ENCODE measurements around the gene PRELID2.
"Not testable (repeated sequence)": the region's sequence is repeated elsewhere in the genome, so short reads cannot be mapped to it uniquely, and the experiment has no call there.

The PRELID2 gene

GRCh38 chr5:145738227-145738626, 96.9 kb downstream of the PRELID2 start:
- no peak for DNase-seq

DNA sequence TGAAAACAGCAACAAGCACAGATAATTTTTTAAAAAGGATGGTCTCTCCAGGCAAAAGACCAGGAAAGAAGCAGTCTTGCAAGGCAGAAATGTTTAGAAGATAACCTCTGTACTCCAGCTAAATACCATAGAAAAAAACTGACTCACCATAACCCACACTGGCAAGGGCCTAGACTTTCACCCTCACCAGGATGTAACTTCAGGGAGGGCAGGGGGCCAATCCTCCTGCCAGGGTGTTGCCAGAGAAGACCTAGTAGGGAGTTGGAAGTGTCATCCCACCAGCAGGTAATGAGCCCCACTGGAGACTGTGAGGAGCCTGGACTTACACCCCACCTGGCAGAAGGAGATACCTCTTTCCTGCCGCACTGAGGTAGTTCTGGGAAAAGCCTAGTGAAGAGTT, 97.6 kb downstream of the PRELID2 start:
- no peak for DNase-seq

DNA sequence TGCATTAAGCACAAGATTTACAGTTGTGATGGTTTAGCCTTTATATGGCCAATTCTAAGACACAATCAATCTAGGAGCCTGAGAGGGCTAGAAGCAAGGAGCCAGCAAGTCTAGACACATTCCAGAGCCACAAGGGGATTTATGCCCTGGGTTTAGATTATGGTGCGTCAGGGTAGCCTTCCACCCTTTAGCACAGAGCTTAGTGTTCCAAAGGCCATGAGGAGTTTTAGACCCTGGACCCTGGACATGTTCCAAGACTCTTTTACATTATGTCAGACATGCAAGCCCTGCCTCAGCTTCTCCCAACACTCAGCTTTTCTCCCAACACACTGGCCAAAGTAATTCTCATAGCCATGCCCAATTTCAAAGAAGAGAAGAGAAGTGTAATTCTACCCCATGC, 105.2 kb downstream of the PRELID2 start:
- not testable (repeated sequence) for DNase-seq

- no peak for DNase-seq
Measured at GRCh38 chr5:145723516-145723915, 111.6 kb downstream of the PRELID2 start.

DNA sequence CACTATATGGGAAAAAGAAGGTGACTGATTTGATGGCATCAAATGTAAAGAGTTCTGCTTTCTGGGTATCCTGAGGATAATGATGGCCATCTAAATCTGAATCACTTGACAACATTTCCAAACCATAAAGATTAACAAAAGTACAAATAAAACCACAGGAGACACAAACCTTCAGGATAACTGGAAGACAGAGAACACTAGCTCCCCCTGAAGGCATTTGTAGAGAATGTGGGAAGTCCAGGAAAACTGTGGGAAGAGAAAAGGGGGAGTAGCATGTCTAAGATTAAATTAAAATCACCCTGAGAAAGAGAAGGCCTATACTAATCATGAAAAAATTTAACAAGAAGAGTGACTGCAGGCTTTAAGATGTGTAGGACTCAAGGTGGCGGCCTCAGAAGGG, 116.2 kb downstream of the PRELID2 start:
- no peak for DNase-seq

DNA sequence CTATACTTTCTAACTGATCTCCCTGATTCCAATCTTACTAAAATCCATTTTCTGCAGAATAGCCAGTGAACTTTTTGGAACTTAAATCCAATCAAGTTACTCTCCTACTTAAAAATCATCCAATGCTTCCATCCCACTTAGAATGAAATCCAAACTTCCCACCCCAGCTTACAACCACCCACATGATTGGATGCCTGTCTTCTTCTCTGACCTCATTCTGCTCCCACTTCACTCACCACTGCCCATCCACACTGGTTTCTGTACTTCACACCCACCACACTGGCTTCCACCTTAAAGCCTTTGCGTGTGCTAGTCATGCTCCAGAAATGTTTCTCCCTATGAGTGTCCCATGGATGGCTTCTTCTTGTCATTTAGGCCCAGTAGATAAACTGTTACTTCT, 119.7 kb downstream of the PRELID2 start:
- DNase-seq, result no peak

DNA sequence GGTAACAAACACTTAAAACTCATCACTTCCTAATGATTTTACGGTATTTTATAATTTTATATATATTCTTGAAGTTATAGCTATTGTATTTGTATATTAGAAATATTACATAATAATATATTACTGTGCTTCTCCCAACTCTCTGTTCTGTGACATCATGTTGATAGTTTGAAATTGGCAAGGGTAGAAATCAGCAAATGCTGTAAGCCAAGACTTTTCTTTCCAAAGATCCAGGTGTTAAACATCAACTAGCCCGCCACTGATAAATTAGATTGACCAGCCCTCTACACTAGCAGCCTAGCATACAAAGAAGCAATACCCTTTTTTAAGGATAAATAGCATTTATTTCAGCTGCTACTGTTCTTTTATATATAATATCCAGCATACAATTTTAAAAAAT, 122.9 kb downstream of the PRELID2 start:
- DNase-seq, result no peak

- no peak for DNase-seq
Measured at GRCh38 chr5:145711417-145711816, 123.7 kb downstream of the PRELID2 start.

Measured in activated CD4-positive, alpha-beta T cell treated with anti-CD3 and anti-CD28 coated beads, Interleukin-10, Interleukin-2, amounts not matched to agents 100 ng/mL and 50 ng/mL, durations not matched to agents 16 hours and 8 hours (primary cell).